NCI-H1694 (cell line): ENCODE measurements around the gene XKR7.
"Not testable (repeated sequence)": the region's sequence is repeated elsewhere in the genome, so short reads cannot be mapped to it uniquely, and the experiment has no call there.

Experiments used
- DNase-seq: peaks from one replicate; lab custom pipeline; 2025; lab: John Stamatoyannopoulos, UW

The XKR7 gene, protein sequence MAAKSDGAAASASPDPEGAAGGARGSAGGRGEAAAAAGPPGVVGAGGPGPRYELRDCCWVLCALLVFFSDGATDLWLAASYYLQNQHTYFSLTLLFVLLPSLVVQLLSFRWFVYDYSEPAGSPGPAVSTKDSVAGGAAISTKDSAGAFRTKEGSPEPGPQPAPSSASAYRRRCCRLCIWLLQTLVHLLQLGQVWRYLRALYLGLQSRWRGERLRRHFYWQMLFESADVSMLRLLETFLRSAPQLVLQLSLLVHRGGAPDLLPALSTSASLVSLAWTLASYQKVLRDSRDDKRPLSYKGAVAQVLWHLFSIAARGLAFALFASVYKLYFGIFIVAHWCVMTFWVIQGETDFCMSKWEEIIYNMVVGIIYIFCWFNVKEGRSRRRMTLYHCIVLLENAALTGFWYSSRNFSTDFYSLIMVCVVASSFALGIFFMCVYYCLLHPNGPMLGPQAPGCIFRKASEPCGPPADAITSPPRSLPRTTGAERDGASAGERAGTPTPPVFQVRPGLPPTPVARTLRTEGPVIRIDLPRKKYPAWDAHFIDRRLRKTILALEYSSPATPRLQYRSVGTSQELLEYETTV

DNA sequence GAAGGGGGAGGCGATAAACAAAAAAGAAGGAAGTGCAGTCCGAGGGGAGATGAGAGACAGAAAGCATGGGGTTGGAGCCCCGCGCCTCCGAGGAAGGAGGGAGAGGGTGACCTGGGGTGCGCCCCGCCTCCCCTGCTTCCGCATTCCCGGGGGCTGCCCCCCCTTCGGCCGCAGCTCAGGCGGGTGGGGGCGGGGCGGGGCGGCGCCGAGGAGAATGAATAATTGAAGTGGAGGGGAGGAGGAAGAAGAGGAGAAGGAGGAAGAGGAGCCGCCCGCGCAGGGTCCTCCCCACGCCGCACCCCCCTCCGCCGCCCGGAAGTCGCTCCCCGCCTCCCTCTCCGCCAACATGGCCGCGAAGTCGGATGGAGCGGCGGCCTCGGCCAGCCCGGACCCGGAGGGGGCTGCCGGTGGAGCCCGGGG lies at the start of gene XKR7:
XKR7 (plus strand) TSS at position 322 of the 420 bp plus-strand sequence; CDS start at position 347, 25 bp downstream.
- DNase-seq, result no peak

DNA sequence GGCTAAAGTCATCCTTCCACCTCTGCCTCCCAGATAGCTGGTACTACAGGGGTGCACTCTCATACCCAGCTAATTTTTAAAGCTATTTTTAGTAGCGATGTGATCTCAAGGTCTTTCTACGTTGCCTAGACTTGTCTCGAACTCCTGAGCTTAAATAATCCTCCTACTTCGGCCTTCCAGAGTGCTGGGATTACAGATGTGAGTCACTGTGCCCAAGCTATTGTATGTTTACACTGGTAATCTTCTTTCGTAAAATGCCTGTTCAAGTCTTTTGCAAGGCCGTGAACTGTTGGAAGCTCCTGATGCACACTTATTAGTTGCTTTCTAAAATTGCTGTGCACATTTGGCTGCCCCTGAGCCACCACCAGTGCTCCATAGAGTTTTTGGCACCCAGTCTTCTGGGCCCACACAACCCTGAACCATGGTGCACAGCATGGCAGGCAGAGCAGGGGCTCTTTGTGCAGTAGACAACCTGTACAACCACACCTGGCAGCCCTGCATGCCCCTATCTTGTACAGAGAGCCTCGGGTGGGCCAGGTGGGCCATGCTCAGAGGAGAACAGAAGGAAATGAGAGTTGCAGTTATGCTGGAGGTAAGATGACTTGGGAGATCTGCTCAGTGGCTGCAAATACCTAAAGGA lies 49.4 kb upstream of the XKR7 start:
- DNase-seq, result no peak

DNA sequence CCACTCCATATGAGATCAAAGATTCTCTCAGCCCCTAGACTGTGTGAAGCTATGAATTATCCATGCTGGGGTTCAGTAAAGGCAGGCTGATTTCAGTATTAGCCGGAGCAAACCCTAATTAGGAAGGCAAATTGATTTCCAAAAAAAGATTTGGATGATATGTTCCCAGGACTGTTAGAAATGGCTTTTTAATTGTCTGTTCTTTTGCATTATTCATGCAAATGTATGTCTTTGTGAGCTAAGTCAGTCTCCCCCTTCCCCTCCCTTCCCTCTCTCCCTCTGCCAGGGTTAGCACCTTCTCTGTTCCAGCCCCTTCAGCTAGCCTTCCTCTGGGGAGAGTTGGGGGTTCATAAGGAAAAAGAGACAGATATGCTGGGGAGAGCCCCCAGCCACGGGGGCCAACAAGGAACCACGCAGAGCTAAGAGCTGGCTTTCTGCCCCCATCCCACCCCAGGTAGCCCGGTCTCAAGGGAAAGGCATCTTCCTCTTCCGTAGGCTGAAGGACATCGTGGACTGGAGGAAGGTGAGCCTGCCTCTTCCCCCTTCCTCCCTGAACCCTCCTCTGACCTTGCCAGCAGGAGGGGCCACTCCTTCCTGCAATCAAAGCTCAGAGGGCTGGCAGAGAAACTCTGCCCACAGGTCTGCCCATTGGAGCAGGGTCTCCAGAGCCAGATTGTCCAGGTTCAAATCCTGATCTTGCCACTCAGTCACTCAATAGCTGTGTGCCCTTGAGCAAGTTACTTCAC lies 48.4 kb upstream of the XKR7 start:
- no peak for DNase-seq

DNA sequence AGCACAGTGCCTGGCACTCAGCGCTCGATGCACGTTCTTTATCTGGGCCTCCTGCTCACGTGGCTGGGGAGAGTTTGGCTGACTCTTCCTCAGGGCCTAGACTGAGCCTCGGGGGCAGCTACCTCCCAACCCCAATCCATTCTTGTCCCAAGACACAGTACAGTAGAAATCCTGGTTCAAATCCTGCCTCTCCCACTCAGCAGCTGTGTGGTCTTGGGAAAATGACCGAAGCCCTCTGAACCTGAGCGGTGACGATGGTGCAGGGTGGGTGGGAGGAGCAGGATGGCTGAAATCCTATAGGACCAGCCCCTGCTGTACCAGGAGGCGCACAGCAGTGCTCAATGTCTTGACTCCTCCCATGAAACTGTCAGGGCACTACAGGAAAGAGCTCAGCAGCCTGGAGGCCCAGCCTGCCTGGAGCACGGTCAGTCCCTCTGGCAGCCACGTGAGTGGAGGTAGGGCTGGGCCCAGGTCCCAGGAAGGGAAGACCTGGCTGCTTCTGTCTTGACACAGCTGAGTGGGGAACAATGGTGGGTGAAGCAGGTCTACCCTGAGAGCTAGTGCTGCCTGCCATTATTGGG lies 47.6 kb upstream of the XKR7 start:
- no peak for DNase-seq

DNA sequence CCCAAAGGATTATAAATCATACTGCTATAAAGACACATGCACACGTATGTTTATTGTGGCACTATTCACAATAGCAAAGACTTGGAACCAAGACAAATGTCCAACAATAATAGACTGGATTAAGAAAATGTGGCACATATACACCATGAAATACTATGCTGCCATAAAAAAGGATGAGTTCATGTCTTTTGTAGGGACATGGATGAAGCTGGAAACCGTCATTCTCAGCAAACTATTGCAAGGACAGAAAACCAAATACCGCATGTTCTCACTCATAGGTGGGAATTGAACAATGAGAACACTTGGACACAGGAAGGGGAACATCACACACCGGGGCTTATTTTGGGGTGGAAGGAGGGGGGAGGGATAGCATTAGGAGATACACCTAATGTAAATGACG lies 46.5 kb upstream of the XKR7 start:
- not testable (repeated sequence) for DNase-seq

DNA sequence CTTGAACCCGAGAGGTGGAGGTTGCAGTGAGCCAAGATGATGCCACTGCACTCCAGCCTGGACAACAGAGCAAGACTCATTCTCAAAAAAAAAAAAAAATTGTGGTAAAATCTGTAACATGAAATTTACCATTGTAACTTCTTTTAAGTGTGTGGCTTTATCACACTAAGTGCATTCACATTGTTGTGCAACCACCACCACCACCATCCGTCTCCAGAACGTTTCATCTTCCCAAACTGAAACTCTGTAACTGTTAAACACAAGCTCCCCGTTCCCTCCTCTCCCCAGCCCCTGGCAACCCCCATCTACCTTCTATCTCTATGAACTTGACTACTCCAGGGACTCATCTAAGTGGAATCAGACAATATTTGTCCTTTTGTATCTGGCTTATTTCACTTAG lies 45.8 kb upstream of the XKR7 start:
- DNase-seq, result no peak

DNA sequence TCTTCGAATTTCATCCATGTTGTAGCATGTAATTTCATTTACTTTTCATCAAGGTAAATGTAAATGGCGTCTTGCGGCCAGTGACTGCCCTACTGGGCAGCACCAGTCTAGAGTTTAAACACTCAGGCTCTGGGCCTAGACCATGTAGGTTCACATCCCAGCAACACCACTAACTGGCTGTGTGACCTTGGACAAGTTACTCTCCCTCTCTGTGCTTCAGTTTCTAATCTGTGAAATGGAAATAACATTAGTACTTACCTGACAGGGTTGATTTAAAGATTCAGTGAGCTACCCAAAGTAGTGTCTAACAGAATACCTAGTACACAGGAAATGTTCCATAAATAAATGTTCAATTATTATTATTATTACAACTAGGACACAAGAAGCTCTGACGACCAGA lies 45.4 kb upstream of the XKR7 start:
- no peak for DNase-seq

DNA sequence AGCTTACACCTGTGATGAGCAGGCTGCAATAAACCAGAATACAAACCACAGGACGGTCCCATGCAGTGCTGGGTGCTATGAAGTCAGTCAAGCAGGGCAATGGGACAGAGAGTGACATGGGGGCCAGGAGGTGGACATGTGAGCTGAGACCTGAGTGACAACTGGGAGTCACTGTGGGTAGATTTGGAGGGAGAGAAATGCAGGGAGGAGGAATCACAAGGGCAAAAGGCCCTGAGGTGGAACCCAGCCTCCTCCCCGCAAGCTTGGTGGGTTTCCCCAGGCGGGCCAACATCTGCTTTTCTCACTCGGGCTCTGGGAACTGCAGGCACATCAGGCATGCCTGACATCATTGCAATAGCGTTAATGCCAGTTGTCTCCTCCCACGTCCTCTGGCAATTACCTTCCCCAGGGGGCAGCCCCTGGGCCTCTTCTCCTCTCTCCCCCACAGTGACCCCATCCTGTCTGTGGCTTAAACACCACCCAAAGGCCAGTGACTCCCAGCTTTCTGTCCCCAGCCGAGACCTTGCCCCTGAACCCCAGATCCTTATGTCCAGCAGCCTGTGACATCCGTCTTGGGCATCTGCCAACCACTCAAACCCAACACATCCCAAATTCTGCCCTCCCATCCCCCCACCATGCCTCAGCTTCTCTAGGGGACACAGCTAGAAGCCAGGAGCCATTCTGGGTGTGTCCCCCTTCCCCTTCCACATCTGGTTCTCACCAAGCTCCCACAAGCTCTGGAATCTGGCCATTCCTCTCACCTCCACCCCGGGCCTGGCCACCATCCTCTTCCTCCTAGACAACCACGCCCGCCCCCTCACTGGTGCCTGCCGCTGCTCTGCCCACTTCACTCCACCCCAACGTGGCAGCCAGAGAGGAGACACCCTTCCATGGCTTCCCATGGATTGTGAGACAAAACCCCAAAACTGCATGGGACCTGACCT lies 44.3 kb upstream of the XKR7 start:
- peak; percentile 34 for DNase-seq

DNA sequence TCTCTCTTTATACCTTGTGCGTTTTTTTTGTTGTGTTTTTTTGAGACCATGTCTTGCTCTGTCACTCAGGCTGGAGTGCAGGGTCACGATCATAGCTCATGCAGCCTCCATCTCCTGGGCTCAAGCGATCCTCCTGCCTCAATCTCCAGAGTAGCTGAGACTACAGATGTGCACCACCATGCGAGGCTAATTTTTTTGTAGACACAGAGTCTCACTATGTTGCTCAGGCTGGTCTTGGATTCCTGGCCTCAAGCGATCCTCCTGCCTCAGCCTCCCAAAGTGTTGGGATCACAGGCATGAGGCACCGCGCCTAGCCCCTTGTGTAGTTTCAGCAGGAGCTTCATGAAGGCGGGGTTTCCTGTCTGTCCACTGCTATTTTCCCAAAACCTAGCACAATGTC lies 43.4 kb upstream of the XKR7 start:
- no peak for DNase-seq

DNA sequence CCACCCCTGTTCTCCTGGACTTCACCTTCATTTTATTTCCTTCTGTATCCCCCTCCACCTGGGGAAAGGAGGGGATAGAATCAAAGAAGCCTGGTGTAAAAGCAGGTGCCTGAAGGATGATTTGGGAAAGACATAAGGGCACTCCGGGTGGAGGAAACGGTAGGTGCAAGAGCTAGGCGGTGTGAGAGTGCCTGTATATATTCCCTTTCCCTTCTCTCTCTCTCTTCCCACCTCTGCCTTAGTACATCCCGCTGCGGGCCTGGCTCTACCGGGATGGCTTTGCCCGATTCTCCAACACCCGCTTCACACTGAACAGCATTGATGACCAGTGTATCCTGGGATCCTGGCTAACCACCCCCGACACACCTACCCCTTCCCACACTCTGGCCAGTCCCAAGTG lies 42.3 kb upstream of the XKR7 start:
- DNase-seq, result no peak

DNA sequence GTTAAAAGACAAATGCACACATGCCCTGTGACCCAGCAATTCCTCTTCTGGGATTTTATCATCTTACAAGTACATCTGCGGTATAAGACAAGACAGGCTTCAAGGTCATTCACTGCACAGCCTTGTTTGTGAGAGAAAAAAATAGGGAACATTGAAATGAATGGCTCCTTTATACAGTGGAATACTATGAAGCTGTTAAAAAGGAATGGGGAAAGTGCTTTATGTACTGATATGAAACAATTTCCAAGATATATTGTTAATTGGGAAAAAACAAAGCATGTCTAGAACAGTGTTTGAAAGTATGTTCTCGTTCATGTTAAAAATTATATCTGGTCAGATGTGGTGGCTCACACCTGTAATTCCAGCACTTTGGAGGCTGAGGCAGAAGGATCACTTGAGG lies 41.5 kb upstream of the XKR7 start:
- DNase-seq, result no peak

DNA sequence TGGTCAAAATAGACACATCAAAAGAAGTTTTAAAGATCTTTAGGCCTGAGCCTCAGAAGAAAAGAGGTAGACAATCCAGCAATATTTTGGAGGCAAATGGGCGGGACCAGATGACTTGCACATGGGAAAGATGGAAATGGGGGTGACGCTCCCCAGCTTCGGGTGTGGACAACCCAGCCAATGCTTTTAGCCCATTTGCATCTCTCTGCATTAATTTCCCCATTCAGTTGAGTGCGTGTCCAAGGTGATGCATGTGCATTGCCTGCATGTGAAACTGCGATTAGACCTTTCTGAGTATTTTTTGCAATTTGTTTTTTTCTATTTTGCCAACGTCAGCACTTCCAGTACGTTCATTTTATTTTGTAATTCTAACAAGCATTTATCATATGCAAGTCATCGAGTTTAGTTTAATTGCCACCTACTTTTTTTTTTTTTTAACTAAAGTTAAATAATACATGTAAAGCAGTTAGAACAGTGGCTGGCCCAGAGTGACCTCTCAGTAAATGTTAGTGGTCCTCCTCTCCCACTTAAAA lies 40.3 kb upstream of the XKR7 start:
- DNase-seq, result no peak

DNA sequence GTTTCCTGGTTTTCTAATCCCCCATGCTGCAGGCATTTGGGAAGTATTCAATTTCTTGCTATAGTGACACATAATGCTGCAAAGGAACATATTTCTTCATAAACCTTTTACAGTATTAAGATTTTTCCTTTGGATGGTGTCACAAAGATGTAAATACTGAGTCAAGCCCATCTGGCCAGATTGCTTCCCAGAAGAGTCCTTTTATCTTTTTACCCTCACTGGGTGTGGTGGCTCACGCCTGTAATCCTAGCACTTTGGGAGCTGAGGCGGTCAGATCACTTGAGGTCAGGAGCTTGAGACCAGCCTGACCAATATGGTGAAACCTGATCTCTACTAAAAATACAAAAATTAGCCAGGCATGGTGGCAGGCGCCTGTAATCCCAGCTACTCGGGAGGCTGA lies 38.3 kb upstream of the XKR7 start:
- not testable (repeated sequence) for DNase-seq

DNA sequence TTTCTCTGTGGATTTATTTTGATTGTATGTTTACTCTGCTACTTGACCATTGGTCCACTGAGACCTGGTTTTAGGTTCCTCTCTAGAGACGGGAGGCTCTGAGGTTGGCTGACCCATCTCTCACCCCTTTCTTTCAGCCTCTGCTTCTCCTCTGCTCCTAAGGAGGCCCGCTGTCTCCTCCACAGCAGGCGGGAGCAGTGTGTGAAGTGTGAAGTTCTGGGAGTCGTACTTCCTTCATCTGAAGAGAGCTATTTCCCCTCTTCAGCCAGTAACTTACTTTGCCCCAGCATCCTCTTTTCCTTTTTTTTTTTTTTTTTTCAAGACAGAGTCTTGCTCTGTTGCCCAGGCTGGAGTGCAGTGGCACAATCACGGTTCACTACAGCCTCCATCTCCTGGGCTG lies 37.2 kb upstream of the XKR7 start:
- no peak for DNase-seq

DNA sequence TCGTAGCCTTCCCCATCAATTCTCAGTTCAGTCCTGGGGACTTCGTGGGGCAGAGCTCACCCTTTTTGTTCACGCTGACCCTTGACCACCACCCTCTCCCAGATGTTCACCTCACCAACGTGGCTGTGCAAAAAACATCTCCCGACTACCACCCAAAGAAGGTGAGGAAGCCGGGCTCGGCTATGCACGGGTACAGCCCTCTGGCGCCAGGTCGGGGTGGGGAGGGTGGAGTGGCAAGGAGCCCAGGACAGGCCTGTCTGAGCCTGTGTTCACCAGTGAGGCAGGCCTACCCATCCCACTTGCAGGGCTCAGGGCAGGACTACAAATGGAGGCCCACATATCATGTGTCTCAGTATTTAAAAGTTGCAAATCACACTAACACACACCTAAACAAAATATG lies 34.3 kb upstream of the XKR7 start:
- DNase-seq, result no peak

DNA sequence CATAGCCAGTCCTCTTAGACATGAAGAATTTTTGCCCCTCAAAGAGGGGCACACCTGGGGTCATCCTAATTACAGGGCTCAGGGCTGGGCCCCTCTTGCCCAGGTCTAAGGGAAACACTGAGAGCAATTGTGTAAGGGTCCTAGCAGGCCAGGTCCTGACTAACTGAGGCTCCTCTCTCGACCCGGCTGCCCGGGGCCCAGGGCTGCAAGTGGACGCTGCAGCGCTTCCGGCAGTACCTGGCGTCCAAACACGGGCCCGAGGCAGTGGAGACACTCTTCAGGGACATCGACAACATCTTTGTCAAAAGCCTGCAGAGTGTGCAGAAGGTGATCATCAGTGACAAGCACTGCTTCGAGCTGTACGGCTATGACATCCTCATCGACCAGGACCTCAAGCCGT lies 33.5 kb upstream of the XKR7 start:
- DNase-seq, result no peak

DNA sequence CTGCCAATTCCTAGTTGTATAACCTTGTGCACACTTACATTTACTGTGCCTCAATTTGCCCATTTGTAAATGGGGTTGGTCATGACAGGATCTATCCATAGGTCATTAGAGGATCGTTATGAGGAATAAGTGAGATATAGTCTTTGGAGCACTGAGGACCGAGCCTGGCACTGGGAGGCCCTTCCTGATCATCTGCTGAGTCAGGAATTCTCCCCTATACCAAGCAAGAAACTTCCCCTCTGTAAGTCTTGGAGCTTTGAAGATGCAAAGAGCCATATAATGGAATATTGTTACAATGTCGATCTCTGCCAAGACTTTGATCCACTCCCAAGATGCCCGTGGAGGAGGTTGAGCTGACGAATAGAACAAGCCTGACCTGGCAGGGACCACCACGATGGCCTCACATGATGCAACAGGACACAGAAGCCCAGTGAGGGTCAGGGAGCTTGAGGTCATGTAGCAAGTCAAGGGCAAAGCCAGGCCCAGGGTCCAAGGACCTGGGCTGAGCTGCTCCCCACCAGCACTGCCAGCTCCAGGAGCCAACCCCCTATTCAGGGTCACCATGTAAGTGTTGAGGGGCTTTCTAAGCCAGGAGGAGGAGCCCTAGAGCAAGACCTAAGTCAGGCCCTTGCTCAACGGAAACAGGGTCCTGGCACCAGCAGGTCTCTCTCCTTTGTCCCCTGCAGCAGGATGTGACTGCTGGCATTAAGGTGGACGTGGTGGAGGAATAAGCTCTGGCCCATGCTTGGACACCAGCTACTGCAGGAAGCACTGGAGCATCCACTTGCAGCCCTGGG lies 32.8 kb upstream of the XKR7 start:
- peak; percentile 12 for DNase-seq

DNA sequence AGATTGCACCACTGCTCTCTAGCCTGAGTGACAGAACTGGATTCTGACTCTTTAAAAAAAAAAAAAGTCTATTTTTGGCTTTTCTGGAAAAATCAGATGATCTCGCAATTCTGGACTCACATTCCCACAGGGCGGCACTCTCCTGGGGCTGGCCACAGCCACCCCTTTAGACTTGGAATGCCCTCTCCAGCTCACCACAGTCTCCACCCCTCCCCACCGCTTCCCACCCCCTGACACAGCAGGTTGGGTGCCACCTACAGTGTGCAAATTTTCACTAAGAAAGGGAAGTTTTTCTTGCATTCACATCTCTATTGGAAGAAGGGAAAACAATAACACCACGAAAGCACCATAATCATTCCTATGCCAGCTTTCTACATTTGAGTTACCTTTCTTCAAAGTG lies 31.5 kb upstream of the XKR7 start:
- no peak for DNase-seq

DNA sequence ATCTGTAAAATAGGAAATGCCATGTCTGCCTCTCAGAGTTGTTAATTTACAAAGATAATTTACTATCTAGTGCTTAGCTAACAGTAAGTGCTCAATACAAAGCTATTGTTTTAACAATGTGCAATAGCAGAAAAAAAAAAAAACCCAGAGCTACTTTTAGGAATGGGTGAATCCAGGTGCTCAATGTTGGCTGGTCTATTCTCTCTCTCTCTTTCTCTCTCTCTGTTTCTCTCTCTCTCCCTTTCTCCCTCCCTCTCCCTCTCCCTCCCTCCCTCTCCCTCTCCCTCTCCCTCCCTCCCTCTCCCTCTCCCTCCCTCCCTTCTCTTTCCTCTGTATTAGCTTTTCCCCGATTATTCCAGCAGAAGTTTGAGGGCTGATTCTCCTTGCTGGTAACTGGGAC lies 30.1 kb upstream of the XKR7 start:
- DNase-seq, result no peak

DNA sequence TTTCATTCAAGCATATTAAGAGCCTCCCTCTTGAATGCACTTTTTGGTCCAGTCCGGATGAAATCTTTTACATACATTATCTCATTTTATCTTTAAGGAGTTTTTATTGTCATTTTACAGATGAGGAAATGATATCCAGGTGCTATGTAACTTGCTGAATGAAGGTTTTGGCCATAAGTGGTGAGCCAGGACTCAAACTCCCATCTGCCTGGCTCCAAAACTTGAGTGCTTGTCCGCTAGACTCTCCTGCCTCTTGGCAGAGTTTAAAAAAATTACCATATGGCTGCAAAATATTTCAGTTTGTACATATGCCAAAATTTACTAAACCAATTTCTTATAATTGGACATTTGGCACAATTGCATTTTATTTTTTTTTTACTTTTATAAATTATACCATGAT lies 28.3 kb upstream of the XKR7 start:
- DNase-seq, result no peak
